GM19328 (cell line): ENCODE data around the gene MRLN.
"Not testable (repeated sequence)": the region's sequence is repeated elsewhere in the genome, so short reads cannot be mapped to it uniquely, and the experiment has no call there.

Experiments used
- ATAC-seq: cut with Tn5 transposase; IDR thresholded peaks from one replicate; pipeline ENCODE4 v1.9.1; 2021; ENCODE audit warnings: mild to moderate bottlenecking, moderate library complexity; ENCODE audit not compliant: unreplicated experiment

Gene MRLN

DNA sequence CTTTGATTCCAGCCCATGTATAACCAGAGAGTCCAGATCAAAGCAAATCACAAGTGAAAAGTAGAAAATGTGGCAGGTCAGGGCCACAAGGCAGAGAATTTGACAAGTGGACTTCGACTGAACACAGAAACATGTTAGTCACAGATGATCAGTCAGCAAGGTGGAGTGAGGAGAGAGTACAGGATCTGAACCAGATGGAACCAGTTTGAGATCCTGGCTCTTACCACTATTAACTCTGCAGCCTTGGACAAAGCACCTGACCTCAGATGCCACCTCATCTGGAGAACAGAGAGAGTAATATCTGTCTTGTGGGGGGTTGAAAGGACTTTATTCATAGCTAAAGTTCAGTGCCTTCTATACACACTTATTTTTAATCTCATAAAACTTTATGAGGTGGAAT, 4.4 kb downstream of the MRLN start:
- ATAC-seq, result no peak

DNA sequence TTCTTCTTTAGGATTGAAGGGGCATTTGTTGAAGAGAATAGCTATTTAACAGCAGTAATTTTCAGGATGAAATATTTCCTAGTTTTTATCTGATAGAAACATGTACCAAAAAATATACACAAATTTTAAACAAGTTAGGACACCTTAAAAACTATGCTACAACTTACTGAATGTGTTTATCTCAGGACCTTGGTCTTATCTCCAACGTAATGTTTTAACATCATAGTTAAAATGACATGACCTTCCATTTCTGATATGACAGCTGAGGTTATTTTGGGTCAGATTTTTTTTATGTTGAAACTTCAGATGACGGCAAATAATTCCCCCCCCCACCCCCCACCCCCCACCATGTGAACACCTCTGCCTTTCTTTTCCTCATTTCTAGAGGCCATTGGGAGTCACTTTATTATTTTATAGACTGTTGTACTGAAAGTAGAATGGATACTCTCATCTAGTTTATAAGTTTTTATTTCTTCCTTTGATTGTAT, 8.0 kb downstream of the MRLN start:
- no peak for ATAC-seq

DNA sequence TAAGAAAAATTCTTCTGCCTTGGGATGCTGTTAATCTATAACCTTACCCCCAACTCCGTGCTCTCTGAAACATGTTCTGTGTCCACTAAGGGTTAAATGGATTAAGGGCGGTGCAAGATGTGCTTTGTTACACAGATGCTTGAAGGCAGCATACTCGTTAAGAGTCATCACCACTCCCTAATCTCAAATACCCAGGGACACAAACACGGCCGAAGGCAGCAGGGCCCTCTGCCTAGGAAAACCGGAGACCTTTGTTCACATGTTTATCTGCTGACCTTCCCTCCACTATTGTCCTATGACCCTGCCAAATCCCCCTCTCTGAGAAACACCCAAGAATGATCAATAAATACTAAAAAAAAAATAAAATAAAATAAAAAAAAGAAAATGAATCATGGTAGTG, 8.5 kb downstream of the MRLN start:
- ATAC-seq, result not testable (repeated sequence)

DNA sequence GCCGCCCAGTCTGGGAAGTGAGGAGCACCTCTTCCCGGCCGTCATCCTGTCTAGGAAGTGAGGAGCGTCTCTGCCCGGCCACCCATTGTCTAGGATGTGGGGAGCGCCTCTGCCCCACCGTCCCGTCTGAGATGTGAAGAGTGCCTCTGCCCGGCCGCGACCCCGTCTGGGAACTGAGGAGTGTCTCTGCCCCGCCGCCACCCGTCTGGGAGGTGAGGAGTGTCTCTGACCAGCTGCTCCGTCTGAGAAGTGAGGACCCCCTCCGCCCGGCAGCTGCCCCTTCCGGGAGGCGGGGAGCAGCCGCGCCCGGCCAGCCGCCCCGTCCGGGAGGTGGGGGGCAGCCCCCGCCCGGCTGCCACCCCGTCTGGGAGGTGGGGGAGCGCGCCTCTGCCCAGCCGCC, 9.1 kb downstream of the MRLN start:
- not testable (repeated sequence) for ATAC-seq

DNA sequence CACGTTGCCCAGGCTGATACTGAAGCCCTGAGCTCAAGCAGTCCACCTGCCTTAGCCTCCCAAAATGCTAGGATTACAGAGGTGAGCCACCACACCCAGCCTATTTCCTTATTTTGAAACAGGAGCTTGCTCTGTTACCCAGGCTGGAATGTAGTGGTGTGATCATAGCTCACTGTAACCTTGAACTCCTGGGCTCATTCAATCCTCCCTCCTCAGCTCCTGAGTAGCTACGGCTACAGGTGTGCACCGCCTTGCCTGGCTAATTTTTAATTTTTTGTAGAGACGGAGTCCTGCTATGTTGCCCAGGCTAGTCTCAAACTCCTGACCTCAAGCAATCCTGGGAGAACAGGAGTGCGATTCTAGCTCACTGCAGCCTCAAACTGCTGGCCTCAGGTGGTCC, 11.7 kb downstream of the MRLN start:
- no peak for ATAC-seq

DNA sequence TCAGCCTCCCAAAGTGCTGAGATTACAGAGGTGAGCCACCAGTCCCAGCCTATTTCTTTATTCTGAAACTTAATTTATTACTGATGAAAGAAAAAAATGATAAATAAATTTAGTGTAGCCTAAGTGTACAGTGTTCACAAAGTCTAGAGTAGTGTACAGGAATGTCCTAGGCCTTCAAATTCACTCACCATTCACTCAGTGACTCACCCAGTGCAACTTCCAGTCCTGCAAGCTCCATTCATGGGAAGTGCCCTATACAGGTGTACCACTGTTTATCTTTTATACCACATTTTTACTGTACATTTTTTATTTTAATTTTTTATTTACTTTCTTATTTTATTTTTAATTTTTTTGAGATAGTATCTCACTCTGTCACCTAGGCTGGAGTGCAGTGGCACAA, 12.2 kb downstream of the MRLN start:
- no peak for ATAC-seq

DNA sequence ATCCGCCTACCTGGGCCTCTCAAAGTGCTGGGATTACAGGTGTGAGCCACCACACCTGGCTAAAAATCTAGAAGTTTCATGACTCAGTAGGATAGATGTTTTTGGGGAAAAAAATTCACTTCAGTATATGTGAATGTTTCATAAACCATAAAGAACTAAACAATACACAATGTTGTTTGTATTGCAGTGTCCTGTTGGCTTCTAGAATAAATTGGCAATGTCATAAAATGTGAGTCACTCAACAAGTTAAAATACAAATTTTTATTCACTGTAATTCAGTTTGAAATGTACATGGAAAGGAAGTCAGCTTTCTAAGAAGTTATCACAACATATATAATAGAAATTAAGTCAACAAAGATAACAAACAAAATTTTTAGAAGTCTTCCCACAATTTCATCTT, 16.5 kb downstream of the MRLN start:
- no peak for ATAC-seq

DNA sequence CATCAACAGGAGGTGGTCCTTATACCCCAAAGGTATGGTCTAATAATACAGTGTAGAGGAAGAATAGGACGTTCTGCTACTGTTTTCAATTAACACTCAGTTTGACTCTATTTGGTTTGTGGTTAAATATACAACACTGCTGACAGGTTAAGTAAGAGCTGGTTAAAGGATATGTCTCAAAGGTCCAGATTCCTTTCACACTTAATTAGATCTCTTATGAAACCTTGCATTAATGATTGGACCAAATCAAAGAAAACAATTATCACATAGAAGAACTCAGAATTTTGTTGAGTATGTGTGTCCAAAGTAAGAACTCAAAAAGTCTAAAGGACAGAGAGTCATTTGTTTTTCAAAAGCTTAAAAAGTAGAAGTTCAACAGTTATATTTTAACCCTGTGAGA, 18.0 kb downstream of the MRLN start:
- no peak for ATAC-seq

DNA sequence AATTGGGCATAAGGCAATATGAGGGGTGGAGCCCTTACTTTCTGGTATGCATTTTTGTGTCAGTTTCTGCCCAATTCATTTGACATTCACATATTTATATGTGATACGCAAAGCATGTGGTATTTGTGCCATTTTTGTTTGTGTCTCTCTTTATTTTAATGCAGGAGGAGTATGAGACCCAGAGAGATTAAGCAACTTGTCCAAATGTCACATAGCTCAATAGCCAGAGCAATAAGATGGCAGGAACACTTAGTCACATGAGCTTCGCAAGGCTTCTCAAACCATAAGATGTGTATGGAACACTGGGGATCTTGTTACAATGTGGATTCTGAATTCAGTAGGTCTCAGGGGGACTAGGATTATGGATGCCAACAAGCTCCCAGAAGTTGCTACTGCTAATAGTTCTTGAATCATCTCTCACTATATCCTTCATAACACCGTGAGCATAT, 19.2 kb downstream of the MRLN start:
- ATAC-seq, result no peak

DNA sequence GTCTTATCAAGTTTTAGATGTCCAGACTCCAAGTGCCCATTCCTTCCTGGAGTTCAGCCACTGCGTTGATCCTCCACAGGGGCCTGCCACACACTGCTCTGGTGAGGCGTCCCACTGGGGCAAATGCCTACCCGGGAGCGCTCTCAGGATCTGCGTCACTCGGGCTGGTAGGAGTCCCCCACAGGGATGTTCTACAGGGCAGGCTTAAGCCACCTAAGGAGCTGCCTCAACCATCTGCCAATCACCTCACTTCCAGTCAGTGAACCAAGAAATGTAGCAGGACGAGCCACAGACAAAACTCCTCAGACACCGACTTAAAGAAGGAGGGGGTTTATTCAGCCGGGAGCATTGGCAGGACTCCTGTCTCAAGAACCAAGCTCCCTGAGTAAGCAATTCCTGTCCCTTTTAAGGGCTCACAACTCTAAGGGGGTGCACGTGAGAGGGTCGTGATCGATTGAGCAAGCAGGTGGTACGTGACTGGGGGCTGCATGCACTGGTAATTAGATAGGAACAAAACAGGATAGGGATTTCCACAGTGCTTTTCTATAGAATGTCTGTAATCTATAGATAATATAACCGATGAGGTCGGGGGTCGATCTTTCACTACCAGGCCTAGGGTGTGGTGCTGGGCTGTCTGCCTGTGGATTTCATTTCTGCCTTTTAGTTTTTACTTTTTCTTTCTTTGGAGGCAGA, 19.8 kb downstream of the MRLN start:
- not testable (repeated sequence) for ATAC-seq

DNA sequence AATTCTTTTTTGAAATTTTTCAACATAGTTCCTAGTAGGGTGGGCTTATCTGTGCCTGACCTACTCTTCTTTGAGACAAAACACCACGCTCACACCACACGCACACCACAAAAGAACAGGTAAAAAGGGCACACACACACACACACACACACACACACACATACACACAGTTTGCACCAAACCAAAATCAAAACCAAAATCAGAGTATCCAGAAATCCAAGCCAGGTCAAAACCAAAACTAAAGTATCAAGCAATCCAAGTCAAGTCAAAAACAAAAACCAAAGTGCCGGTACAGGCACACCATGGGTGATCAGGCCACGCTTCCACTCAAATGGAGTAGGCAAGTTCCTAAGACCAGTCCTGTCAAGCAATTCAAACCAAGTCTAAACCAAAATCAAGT, 20.4 kb downstream of the MRLN start:
- ATAC-seq, result not testable (repeated sequence)

DNA sequence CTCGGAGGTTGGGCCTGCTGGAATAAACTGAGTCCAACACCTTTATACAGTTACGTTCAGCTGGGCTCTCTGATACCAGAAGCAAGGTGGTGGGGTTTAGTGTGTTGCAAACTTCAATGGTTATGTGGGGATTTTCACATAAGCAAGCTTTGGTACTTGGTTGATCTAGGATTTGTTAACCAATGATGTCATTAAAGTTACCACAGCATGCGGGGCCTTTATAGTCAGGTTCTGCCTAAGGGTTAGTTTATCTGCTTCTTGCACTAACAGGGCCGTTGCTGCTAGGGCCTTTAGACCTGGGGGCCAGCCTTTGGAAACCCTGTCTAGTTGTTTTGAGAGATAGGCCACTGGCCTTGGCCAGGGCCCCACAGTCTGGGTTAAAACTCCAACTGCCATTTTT, 24.1 kb downstream of the MRLN start:
- not testable (repeated sequence) for ATAC-seq

DNA sequence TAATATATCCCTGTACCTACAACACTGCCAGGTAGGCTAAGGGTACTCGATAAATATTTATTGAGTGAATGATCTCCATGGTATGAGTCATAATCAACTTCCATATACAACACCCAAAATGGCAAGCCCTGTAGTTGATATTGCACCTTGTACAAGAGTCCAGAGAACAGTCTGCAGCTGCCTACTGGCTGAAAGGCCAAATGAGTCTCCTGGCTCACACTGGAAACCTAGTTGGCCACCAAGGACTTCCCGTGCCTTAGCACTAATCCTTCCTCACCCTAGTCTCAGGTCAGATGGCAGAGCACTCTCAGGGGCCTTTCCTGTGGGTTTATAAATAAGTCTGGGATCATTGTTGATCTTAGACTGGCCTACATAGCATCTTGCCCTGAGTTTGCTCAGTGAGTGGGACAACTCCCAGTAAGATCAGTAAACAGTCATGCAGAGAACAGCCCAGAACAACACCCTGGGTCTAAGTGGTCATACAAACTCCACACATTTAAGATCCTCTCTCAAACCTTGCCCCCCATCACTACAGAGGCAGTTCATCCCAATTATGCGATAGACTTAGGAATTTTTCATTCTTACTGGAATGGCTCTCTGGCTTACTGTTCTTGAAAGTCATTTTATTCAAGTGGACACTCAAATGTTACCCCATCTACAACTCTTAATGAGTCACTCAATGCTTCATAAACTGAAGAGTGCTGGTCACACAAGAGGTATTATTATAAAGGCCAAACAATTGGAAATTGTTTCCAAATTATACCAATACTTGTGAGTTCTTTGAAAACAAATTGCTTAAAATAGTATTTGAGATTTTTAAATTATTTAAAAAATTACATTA, 28.9 kb downstream of the MRLN start:
- no peak for ATAC-seq

DNA sequence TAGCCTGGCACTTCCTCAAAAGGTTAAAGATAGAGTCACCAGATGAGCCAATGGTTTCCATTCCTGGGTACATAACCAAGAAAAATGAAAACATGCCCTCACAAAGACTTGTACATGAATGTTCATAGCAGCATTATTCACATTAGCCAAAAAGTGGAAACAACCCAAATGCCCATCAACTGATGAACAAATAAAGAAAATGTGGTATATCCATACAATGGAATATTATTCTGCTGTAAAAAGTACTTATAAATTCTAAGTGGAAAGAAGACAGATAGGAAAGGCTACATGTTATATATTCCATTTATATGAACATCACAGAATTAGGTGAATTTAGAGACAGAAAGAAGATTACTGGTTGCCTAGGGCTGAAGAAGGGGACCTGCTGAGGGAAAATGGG, 32.9 kb downstream of the MRLN start:
- no peak for ATAC-seq

DNA sequence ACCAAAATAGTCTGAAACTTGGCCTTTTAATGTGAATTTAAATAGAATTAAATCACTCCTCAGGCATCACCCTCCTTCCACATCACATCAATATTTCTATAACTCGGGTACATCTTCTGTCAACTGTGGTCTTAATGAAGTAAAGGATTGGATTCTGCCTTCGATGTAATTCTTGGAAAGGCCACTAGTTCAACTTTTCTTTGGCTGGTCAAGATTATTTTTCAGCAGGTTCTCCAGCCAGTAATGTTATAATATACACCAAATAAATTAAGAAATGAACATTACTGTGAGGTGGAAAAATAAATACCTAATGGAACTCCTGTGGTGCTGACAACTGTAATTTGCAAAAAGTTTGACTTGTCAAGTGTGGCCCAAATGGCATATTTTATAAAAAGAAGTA, 33.9 kb downstream of the MRLN start:
- ATAC-seq, result no peak

DNA sequence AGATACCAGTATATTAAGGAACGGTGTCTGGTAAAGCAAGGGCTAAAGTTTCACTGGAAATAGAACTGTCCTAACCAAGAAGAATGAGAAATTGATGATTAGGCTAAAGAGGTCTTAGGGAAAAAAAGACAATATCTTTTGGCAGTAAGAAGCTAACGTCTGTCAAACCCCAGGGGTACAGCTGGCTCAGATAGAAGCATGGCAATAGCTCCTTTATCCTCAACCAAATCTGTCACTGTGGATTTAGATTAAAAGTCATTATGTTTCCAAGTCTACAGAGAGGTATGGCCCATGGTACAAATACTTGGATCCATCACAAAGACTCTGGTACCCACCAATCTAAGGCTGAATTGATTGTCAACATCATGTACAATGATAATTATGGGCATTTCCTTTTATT, 35.0 kb downstream of the MRLN start:
- no peak for ATAC-seq

DNA sequence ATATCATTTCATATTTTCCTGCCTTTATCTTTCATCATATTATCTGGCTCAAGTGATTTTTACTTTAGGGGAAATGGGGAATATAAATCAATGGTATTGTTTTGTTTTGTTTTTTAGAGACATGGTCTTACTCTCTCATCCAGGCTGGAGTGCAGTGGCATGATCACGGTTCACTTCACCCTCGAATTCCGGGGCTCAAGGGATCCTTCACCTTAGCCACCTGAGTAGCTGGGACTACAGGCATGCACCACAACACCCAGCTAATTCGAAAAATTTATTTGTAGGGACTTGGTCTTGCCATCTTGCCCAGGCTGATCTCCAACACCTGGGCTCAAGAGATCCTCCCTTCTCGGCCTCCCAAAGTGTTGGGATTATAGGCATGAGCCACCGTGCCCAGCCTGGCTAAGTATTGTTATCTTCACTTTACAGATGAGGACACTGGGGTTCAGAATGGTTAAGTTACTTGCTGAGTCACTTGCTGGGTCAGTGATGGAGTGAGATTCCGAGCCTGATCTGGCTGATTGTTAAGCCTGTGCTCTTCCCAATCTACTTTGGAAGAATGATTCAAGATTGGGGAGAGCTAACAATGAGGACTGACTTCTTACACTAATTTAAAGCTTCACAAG, 39.9 kb downstream of the MRLN start:
- ATAC-seq, result no peak

DNA sequence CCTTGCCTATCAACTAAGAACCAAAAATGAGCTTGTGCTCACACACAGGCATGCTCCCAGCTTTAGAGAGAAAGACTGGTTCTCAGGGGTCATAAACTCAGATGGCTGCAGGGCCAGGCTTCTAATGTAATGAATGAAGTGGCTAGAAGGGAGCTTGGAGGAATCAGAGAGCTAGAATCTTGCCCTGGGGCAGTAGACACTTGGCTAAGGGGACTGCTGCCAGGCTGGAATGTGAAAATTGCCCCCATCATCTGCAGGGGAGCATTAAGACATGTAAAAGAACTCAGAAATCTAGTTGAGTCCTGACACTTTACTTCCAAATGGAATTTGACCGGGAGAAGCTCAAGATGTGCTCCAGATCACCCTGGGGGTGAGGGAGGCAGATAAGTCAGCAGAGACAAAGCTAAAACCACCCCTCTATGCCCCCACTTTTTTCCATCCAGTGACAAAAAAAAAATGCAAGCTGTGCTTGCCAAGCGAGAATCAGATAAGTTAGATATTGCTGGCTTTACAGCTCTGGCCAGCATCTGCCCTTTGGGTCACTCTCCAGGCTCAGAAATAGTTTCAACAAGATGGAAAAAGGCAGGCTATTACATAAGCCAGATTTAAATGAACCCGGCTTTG, 41.3 kb downstream of the MRLN start:
- no peak for ATAC-seq

DNA sequence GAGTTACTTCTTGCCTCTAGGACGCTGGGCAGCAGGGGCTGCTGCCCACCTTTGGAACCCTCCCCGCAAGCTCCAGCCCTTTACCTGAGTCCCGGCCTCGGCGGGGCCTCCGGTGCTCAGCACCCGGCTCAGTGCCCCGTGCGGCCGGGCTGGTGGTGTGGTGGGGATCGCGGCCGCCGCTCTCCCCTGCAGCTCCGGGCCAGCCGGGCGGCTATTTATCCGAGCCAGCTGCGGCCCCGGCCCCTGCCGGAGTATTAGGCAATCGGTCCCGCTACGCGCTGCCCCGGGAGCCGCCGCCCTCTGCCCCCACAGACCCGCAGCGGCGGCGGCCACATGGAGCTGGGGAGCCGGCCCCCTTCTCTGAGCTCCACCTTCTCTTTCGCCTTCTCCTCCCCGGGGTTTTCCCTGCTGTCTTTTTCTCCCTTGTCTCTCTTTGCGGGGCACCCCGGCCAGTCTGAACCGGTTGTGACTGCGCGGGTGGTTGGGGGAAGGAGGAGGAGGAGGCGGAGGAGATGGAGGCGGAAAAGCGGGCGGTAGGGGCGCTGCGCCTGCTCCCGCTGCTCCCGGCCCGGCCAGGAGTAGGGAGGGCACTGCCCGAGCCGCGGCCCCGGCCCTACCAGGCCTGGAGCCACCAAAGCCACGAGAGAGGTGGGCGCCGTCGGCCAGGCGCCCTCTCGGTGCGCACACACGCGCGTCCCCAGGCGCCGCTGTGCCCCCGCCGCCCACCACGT, 43.7 kb downstream of the MRLN start, which contains the start of gene SLC16A9:
Gene SLC16A9, minus strand, starts transcription at position 456 of the 731 bp plus-strand sequence. CDS start 25,559 bp downstream, outside the sequence.
- peak; percentile 83 for ATAC-seq

DNA sequence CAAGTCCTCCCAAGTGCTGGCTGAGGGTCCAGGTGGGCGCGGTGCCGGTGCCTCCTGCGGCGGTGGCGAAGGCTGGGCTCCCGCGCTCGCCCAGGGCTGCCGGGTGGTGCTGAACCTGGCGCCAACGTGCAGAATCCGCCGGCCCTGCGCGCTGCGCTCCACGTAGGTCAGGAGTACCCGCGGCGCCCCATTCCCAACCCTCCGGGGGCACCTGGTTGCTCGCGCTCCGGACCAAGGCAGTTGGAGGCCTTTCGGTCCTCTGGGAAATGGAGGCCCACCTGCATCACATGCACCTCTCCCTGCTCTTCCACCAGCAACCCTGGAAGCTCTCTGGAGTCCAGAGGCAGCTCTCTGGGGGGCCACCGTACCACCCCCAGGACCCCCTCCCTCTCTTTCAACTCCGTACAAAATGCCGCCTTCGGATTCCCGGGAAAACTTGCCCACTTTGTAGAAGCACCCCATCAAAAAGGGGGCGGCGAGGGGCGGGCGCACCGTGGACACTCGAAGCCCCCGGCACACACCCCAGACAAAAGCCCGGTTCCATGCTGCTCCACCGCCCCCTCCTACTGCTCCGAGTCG, 44.4 kb downstream of the MRLN start:
- no peak for ATAC-seq
